Epithelial cell of proximal tubule (primary cell): Measurements from ENCODE around the gene GABRB2. TPM values are rescaled to one million over a fixed set of nuclear protein-coding genes. Genes with fewer than 3 reads are reported as not detected.

Experiments used
- DNase-seq: peaks from one replicate; pipeline ENCODE4 v3.0.0-alpha.2; 2011; ENCODE audit warnings: low read depth
- H3K4me3 ChIP-seq: 2 replicates; pipeline ENCODE4 v1.5.1; 2011; ENCODE audit warnings: low read depth, mild to moderate bottlenecking, low read length
- total RNA-seq: library from RNA; depleted of rRNA; stranded (reverse); fragments of >200 nt; gene quantifications from 2 replicates; pipeline ENCODE4 v1.2.3, GENCODE V29; 2015
- TF ChIP-seq, protein P1 (sequence below): conservative IDR thresholded peaks from 2 replicates; pipeline ENCODE4 v1.5.1; 2012; ENCODE audit warnings: low read depth, mild to moderate bottlenecking, low read length

GABRB2 gene
- total RNA-seq, 1 donor from 2014 or later, result not detected

DNA sequence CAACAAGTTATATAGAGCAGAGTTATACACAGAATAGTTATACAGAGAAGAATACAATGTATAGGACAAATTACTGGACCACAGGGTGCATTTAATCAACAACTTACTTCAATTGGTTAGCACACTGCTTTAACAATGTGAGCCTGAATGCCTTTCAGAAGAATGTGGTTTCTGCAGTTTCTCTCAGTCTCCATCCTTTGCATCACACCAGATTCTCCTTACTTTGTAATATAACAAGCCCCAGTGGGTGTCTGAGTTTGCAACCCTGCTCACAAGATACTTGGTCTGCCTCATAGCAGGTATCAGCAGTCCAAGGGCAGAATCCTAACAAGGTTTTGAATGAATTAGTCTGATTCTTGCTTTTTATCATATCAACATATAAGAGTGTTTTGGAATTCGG lies 114.6 kb downstream of the GABRB2 start:
- no peak overlapping the region for H3K4me3 ChIP-seq
- DNase-seq, result no peak
- TF ChIP-seq, protein P1, sequence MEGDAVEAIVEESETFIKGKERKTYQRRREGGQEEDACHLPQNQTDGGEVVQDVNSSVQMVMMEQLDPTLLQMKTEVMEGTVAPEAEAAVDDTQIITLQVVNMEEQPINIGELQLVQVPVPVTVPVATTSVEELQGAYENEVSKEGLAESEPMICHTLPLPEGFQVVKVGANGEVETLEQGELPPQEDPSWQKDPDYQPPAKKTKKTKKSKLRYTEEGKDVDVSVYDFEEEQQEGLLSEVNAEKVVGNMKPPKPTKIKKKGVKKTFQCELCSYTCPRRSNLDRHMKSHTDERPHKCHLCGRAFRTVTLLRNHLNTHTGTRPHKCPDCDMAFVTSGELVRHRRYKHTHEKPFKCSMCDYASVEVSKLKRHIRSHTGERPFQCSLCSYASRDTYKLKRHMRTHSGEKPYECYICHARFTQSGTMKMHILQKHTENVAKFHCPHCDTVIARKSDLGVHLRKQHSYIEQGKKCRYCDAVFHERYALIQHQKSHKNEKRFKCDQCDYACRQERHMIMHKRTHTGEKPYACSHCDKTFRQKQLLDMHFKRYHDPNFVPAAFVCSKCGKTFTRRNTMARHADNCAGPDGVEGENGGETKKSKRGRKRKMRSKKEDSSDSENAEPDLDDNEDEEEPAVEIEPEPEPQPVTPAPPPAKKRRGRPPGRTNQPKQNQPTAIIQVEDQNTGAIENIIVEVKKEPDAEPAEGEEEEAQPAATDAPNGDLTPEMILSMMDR, result no peak

DNA sequence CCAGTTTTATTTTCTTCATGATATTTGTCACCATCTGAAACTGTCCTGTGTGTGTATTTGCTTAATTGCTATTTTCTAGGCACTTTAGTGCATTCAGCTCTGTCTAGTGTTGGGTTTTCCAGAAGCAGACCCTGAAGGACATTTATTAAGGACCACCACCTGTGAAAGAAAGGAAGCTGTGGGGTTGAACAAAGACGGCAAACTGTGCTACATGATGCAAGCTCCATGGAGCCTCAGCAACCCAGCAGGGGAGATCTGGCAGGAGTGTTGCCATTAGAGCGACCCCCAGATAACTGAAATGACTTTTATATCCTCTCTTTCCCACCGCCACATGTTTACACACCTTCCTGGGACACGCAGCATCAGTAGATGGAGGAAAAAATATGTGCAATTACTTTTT lies 125.5 kb downstream of the GABRB2 start:
- no peak for DNase-seq
- TF ChIP-seq, protein P1, result no peak

DNA sequence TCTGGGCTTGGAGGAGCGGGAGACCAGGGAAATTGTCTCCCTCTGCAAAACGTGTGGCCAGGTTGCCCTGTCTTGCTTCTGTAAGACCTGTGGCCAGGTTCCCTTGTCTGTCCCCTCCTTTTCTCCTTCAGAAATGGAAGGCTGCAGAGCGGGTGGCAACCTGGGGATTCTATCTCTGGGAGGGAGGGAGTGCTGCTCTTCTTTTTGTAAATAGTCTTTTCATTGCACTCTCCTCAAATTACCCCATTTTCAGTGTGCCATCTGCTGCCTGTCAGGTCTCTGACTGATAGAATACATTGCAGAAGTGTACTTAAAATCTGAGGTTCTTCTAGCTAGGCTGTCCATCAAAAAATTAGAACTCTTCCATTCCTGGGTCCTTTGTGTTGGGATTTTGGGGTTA lies 126.0 kb downstream of the GABRB2 start:
- DNase-seq, result no peak
- TF ChIP-seq, protein P1, result no peak
- no peak overlapping the region for H3K4me3 ChIP-seq

More for the DNA sequence above, 125.5 kb downstream of the GABRB2 start:
- H3K4me3 ChIP-seq, result no peak overlapping the region

DNA sequence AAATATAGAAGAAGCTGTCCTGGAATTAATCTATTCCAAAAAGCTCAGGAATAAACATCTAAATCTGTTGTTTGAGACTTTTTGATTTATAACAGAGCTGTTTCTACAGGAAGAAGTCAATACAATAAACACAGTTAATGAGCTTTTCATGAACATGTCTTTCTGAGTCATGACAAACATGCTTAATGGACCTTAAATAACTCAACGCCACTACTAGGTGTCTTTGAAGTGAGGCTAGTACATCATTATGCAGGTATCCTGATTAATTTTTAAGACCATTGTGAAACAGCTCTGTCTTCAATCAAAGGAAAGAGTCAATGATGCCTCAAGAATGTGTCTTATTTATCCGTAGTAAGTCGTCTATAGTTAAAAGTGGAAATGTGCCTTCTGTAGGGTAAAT lies 131.6 kb downstream of the GABRB2 start:
- TF ChIP-seq, protein P1, result no peak

DNA sequence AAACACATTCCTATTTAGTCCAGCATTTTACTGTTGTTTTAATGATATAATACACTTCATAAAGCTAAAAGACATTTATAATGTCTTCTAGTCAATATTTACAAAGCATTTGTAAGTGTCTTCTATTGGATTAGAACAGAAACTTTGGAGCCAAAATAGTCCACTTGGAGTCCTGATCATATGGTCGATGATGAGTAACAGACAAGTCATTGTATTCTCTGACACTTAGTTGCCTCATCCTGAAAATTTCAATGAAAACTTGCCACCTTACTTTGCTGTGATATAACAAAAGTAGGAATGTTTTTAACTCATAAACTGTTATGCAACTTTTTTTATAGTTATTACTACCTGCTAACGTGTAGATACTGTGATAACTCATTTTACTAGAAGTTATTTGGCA lies 132.5 kb downstream of the GABRB2 start:
- TF ChIP-seq, protein P1, result no peak
- no peak for DNase-seq

More for the DNA sequence above, 131.6 kb downstream of the GABRB2 start:
- no peak overlapping the region for H3K4me3 ChIP-seq
- peak; percentile 23 for DNase-seq

DNA sequence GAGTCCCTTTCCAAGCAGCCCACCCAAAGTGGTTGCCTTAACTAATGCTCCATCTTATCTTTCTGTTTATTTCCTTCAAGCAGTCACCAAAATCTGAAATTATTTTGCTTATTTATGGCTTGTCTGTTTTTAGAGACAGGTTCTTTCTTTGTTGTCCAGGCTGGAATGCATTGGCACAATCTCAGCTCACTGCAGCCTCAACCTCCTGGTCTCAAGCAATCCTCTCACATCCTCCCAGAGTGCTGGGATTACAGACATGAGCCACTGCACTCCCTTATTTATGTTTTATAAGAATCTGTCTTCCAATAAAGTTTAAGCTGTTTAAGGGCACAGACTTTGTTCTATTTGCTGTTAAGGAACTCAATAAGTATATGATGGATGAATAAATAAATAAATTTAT lies 133.7 kb downstream of the GABRB2 start:
- H3K4me3 ChIP-seq, result no peak overlapping the region
- no peak for DNase-seq
- TF ChIP-seq, protein P1, result no peak

More for the DNA sequence above, 132.5 kb downstream of the GABRB2 start:
- no peak overlapping the region for H3K4me3 ChIP-seq

DNA sequence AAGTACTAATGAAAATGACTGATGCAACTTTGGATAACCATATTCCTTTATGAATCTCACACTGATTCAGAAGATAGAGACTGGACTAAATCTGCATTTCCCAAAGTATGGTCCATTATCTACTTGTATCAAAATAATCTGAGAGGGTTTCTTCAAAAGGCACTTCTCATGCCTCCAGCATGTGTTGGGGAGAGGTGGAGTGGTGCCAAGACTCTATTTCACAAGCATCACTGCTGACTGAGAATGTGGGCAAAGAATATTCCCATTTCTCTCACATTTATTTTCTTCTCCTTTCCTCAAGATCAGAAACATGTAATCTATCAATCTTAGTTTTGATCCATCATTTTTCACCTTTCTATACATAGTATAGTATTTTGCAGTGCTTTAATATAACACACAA lies 135.4 kb downstream of the GABRB2 start:
- TF ChIP-seq, protein P1, result no peak
- H3K4me3 ChIP-seq, result no peak overlapping the region
- DNase-seq, result no peak
